ENCODE results near the gene ITIH5.
"Not testable (repeated sequence)": the region's sequence is repeated elsewhere in the genome, so short reads cannot be mapped to it uniquely, and the experiment has no call there.

The ITIH5 gene

DNA sequence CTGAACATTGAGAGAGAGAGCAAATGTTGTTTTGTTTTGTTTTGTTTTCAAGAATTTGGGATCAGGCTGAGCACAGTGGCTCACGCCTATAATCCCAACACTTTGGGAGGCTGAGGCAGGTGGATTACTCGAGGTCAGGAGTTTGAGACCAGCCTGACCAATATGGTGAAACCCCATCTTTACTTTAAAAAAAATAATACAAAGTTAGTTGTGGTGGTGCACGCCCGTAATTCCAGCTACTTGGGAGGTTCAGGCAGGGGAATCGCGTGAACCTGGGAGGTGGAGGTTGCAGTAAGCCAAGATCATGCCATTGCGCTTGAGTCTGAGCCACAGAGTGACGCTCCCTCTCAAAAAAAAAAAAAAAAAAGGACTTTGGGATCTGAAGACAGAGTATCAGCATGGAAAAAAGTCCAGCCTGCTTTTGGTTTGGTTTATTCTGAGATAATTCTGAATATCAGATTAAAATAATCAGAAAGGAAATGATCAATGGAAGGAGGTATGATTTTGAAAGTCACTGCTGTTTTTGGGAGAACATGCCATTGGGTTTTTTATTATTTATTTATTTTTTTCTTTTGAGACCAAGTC, 34.5 kb upstream of the ITIH5 start:
- DNase-seq (no peak), ATAC-seq (replicated peaks) (no peak)
- Mint-ChIP-seq H3K4me1 (ENCODE audit: low read depth in 2 of 2) (no peaks in the 10 kb centered on the region), H3K4me3 (no peak overlapping the region), H3K9me3 (no peaks in the 10 kb centered on the region), H3K27me3 (peaks cover 60 to 90% of the 10 kb centered on the region in 2 donors), H3K36me3 (ENCODE audit: insufficient read depth) (no peaks in the 10 kb centered on the region), H3K27ac (no peak overlapping the region)

DNA sequence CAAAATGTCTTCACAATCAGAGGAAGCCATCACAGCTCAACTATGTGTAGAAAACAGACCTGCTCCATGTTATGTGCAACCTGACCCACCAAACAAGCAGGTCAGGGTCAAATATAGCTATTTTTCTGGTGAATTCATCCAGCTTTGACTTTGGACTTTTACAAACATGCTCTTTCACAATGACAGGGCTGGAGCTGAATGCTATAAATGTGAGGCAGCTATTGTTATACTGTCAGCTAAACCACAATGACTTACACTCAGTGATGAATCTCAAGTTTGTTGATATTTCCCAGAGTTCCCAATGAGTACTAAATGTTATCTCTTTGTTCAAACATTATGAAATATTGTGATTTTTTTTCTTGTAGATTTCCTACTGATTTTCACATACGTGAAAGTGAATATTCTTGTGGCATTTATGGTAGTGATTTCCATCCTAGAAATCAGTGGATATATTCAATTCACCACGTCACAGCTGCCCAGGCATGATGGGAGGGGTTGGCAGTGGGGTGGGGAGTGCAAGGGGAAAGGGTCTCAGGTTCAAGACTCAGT, 33.9 kb upstream of the ITIH5 start:
- Mint-ChIP-seq H3K27ac (no peak overlapping the region), H3K36me3 (ENCODE audit: insufficient read depth) (no peaks in the 10 kb centered on the region), H3K9me3 (no peaks in the 10 kb centered on the region), H3K4me1 (ENCODE audit: low read depth in 2 of 2) (no peaks in the 10 kb centered on the region), H3K4me3 (no peak overlapping the region), H3K27me3 (peaks cover 54 to 88% of the 10 kb centered on the region in 2 donors)
- ATAC-seq (replicated peaks), result no peak
- DNase-seq, result no peak

DNA sequence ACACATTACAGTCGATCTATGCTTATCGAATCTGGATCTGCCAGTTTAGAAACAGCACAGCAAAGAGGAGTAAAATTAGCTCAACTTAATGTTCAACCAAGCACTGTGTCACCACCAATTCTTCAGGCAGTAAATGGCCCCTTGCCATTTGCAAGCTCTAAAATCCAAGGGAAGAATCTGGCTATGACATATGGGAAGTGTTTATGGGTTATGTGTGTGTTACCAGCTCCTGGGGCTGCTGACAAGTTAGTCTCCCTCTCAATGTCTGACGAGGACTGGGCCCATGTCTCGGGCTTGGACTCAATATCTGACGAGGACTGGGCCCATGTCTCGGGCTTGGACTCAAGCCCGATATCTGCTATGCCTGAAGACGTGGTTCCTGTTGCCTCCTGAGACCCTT, 30.7 kb upstream of the ITIH5 start:
- H3K27me3 Mint-ChIP-seq, result peaks cover 34 to 59% of the 10 kb centered on the region in 2 donors
- H3K4me3 Mint-ChIP-seq, result no peak overlapping the region
- no peak for DNase-seq
- no peaks in the 10 kb centered on the region for H3K36me3 Mint-ChIP-seq (ENCODE audit: insufficient read depth)
- H3K27ac Mint-ChIP-seq, result no peak overlapping the region
- H3K4me1 Mint-ChIP-seq (ENCODE audit: low read depth in 2 of 2), result no peaks in the 10 kb centered on the region
- H3K9me3 Mint-ChIP-seq, result no peaks in the 10 kb centered on the region
- no peak for ATAC-seq (replicated peaks)

DNA sequence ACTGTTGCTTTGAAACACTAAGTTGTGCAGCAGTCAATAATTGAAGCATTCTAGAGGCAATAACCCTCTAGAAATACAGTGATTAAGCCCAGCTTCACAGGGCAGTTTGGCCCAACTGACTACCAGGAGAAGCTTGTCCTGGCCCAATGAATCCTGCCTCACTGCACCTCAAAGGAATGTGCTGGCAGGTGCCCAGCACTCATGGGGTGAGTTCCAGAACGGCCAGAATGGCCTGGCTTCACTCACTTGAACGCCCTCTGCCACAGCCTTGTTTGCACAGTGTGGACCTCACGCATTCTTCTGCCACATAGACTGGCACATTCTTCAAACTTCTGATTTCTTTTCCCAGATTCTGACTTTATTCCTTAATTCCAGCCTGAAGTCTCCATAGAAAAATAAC, 29.8 kb upstream of the ITIH5 start:
- DNase-seq (no peak), ATAC-seq (replicated peaks) (no peak)
- Mint-ChIP-seq H3K9me3 (no peaks in the 10 kb centered on the region), H3K4me1 (ENCODE audit: low read depth in 2 of 2) (no peaks in the 10 kb centered on the region), H3K27me3 (peaks cover 25 to 51% of the 10 kb centered on the region in 2 donors), H3K36me3 (ENCODE audit: insufficient read depth) (no peaks in the 10 kb centered on the region), H3K27ac (no peak overlapping the region), H3K4me3 (no peak overlapping the region)

DNA sequence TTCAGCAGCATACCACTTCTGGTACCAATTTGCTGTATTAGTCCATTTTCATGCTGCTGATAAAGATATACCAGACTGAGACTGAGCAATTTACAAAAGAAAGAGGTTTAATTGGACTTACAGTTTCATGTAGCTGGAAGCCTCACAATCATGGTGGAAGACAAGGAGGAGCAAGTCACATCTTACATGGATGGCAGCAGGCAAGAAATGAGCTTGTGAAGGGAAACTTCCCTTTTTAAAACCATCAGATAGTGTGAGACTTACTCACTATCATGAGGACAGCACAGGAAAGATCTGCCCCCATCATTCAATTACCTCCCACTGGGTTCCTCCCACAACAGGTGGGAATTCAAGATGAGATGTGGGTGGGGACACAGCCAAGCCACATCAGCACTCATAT, 26.4 kb upstream of the ITIH5 start:
- H3K27ac Mint-ChIP-seq; H3K36me3 Mint-ChIP-seq (ENCODE audit: insufficient read depth): not testable (repeated sequence)
- H3K27me3 Mint-ChIP-seq, result peaks cover 5 to 21% of the 10 kb centered on the region in 2 donors

DNA sequence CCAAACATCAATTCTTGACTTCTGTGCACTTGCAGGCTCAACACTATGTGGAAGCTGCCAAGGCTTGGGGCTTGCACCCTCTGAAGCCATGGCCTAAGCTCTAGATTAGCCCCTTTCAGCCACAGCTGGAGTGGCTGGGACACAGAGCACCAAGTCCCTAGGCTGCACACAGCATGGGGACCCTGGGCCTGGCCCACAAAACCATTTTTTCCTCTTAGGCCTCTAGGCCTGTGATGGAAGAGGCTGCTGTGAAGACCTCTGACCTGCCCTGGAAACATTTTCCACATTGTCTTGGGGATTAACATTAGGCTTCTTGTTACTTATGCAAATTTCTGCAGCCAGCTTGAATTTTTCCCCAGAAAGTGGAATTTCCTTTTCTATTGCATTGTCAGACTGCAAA, 25.6 kb upstream of the ITIH5 start:
- DNase-seq; H3K4me3 Mint-ChIP-seq; H3K36me3 Mint-ChIP-seq (ENCODE audit: insufficient read depth); H3K9me3 Mint-ChIP-seq; ATAC-seq (replicated peaks); H3K27ac Mint-ChIP-seq; H3K4me1 Mint-ChIP-seq (ENCODE audit: low read depth in 2 of 2): not testable (repeated sequence)
- peaks cover 0 to 19% of the 10 kb centered on the region in 2 donors for H3K27me3 Mint-ChIP-seq

More for the DNA sequence above, 26.4 kb upstream of the ITIH5 start:
- H3K4me3 Mint-ChIP-seq; ATAC-seq (replicated peaks); H3K9me3 Mint-ChIP-seq; DNase-seq; H3K4me1 Mint-ChIP-seq (ENCODE audit: low read depth in 2 of 2): not testable (repeated sequence)

DNA sequence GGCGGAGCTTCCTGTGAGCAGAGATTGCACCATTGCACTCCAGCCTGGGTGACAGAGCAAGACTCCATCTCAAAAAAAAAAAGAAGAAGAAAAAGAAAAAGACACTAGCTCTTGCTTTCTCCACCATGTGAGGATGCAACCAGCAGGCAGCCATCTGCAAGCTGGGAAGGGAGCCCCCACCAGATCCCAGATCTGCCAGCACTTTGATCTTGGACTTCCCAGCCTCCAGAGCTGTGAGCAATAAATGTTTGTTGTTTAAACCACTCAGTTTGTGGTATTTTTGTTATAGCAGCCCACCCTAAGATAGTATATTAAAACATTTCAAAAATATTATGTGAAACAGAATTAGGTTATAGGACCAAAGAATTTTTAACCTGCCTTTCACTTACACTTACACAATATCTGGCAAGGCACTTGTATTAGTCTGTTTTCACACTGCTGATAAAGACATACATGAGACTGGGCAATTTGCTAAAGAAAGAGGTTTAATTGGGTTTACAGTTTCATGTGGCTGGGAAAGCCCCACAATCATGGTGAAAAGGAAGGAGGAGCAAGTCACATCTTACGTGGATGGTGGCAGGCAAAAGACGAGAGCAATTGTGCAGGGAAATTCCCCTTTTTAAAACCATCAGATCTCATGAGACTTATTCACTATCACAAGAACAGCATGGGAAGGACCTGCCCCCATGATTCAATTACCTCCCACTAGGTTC, 24.3 kb upstream of the ITIH5 start:
- not testable (repeated sequence) for DNase-seq; H3K4me1 Mint-ChIP-seq (ENCODE audit: low read depth in 2 of 2); H3K4me3 Mint-ChIP-seq; H3K27ac Mint-ChIP-seq; H3K36me3 Mint-ChIP-seq (ENCODE audit: insufficient read depth); H3K27me3 Mint-ChIP-seq; H3K9me3 Mint-ChIP-seq
- peak; percentile 15 for ATAC-seq (replicated peaks)

DNA sequence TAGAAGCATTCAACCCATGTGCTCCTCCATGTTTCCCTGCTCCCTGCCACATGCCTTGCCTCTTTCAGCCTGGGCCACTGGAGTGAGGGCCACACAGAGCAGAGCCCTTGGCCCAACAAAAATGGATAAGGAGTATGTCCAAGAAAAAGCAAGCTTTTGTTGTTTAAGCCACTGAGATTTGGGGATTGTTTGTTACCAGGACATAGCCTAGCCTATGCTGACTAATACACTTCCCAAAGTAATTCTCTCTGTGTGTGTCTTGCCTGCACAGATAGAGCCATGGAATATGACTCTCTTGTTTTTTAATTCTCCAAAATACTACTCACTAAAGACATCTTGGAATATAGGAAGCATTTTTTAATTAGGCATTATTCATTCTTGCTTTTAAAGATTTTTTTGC, 22.8 kb upstream of the ITIH5 start:
- Mint-ChIP-seq H3K4me3 (no peak overlapping the region), H3K9me3 (no peaks in the 10 kb centered on the region), H3K36me3 (ENCODE audit: insufficient read depth) (no peaks in the 10 kb centered on the region), H3K27ac (no peak overlapping the region), H3K27me3 (peaks cover 0 to 6% of the 10 kb centered on the region in 2 donors), H3K4me1 (ENCODE audit: low read depth in 2 of 2) (peaks cover 0 to 2% of the 10 kb centered on the region in 2 donors)
- no peak for DNase-seq
- ATAC-seq (replicated peaks), result no peak

DNA sequence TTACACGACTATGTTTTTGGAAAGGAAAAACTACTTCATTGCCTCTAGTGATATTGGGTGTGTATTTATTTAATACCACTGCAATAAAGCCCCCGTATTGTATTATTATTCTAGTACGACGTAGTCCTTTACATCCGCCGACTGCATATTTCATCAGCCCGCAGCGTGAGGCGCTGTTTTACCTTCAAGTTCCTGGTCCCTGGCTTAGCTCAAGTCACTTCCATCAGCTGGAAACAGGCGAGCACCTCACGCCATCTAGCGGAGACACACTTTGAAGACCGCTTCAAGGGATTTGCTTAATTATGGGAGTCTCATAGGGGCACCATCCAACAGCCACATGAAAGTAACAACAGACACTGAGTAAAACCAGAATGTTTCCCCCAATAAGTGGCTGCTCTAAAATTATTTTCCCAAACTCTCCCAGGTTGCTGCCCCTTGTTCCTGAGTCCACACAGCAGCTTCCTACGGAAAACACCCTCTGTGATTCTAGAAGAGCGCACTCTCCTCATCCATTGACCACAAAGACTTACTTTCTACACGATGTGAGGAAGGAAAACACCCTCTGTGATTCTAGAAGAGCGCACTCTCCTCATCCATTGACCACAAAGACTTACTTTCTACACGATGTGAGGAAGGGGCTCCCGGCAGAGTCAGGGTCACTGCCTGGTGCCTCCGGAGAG, 20.6 kb upstream of the ITIH5 start:
- DNase-seq (peak; percentile 61 to 75 (median 63)), ATAC-seq (replicated peaks) (peak; percentile 95)
- Mint-ChIP-seq H3K27ac (no peak overlapping the region), H3K4me1 (ENCODE audit: low read depth in 2 of 2) (peaks cover 0 to 2% of the 10 kb centered on the region in 2 donors), H3K9me3 (no peaks in the 10 kb centered on the region), H3K27me3 (peaks cover 19 to 26% of the 10 kb centered on the region in 2 donors), H3K4me3 (no peak overlapping the region), H3K36me3 (ENCODE audit: insufficient read depth) (no peaks in the 10 kb centered on the region)

DNA sequence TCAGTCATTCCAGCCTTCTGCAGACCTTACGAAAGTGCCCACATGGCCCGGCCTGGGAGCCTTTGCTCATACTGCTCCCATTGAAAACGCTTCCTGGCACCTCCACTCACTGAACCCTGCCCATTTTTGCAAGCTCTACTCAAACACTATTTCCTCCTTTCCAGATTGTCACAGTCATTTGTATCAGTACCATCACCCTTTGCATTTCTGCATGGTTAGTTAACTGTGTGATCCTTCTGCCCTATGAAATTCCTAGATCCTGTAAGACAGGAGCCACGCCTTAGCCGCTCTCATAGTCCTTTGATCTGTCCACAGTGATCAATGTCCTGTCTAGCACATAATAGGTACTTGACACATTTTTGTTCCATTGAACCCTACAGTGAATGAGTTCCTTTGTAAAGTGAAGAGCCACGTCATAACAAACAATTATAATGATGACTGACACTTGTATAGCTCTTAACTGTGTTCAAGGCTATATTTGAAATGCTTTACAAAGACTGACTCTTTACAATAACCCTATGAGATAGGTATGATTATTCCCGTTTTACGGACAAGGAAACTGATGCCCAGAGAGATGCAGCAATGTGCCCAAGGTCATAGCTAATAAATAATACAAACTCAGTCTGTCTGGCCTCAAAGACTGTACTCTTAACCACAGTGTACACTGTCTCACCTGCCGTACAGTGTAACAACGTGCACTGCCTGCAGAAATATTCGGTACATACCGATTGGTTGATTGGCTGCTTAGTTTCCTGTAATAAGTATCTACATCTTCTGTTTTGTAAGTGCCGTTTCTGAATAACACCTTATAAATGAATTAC, 19.8 kb upstream of the ITIH5 start:
- H3K4me3 Mint-ChIP-seq, result no peak overlapping the region
- DNase-seq, result no peak
- no peak for ATAC-seq (replicated peaks)
- no peaks in the 10 kb centered on the region for H3K36me3 Mint-ChIP-seq (ENCODE audit: insufficient read depth)
- H3K27me3 Mint-ChIP-seq, result peaks cover 22 to 31% of the 10 kb centered on the region in 2 donors
- no peak overlapping the region for H3K27ac Mint-ChIP-seq
- H3K4me1 Mint-ChIP-seq (ENCODE audit: low read depth in 2 of 2), result peaks cover 0 to 2% of the 10 kb centered on the region in 2 donors
- no peaks in the 10 kb centered on the region for H3K9me3 Mint-ChIP-seq

DNA sequence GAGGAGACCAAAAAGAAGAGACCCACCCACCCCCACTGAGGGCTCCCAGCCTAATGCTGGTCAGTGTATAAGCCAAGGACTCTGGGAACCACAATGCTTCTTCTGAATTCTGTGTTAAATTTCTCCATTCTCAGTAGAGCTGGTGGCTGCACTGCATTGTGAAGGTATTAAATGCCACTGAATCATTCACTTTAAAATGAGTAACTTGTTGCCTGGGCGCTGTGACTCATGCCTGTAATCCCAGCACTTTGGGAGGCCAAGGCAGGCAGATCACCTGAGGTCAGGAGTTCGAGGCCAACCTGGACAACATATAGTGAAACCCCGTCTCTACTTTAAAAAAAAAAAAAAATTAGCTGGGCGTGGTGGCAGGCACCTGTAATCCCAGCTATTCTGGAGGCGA, 13.3 kb upstream of the ITIH5 start:
- not testable (repeated sequence) for H3K4me1 Mint-ChIP-seq (ENCODE audit: low read depth in 2 of 2); DNase-seq; H3K9me3 Mint-ChIP-seq; H3K36me3 Mint-ChIP-seq (ENCODE audit: insufficient read depth); H3K4me3 Mint-ChIP-seq; ATAC-seq (replicated peaks); H3K27ac Mint-ChIP-seq
- H3K27me3 Mint-ChIP-seq, result peaks cover 57 to 63% of the 10 kb centered on the region in 2 donors

DNA sequence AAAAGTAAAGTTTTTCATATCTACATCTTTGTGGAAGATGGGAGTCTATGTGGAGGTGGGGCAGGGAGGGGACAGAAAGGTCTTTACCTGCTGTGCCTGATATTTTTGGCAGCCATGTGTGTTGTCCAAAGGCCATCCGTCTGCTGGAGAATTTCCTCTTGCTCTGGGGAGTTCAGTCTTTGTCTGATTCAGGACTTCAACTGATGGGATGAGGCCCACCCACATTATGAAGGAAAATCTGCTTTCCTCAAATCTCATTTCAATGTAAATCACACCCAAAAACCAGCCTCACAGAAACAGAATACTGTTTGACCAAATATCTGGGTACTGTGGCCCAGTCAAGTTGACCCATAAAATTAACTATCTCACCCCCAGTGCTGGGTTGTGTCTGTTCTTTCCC, 12.5 kb upstream of the ITIH5 start:
- Mint-ChIP-seq H3K4me3 (no peak overlapping the region), H3K4me1 (ENCODE audit: low read depth in 2 of 2) (no peaks in the 10 kb centered on the region), H3K27ac (no peak overlapping the region), H3K27me3 (peaks cover 64 to 70% of the 10 kb centered on the region in 2 donors), H3K36me3 (ENCODE audit: insufficient read depth) (no peaks in the 10 kb centered on the region), H3K9me3 (no peaks in the 10 kb centered on the region)
- DNase-seq (no peak), ATAC-seq (replicated peaks) (no peak)
